K562 (cell line): ENCODE measurements around the gene C2orf72. TPM values are rescaled to one million over a fixed set of nuclear protein-coding genes. Genes with fewer than 3 reads are reported as not detected.

ENCODE experiments used
- ATAC-seq: fragments of 200-7000 bp; cut with Tn5 transposase; 3 replicates; pipeline ENCODE4 v1.9.1; 2020; ENCODE audit warnings: moderate library complexity
- BruUV-seq: library from RNA; stranded (reverse); fragments of 400-500 nt; replicated peaks from 2 replicates; lab custom pipeline; 2021; lab: Mats Ljungman, UMichigan
- CTCF ChIA-PET: fragments of 300-600 bp; formaldehyde crosslinking; extraction: SDS; loops from one replicate; lab custom pipeline; 2021; ENCODE audit warnings: low intra/inter-chr PET ratio; lab: Yijun Ruan, JAX
- POLR2A ChIA-PET: fragments of 300-600, 350-650 bp; sonication (Branson Sonifier 250); formaldehyde crosslinking; extraction: SDS; loops from one replicate; lab custom pipeline; 2021; ENCODE audit warnings: antibody characterized with exemption, inconsistent platforms; lab: Yijun Ruan, JAX
- DNase-seq, 4 experiments: peaks; one replicate each; pipeline versions ENCODE4 v3.0.0 to v3.0.0-alpha.2; 2011 to 2018; ENCODE audit warnings: low spot score in 3 of 4, mixed read lengths in 3 of 4; ENCODE audit errors: extremely low read depth in 1 of 4
- FAIRE-seq: peaks from 2 replicates; lab custom pipeline; 2011; peaks lifted over from hg19 to GRCh38; lab: Jason Lieb, UNC
- H2AFZ ChIP-seq: 2 replicates; pipeline ENCODE4 v1.6.0; 2011; ENCODE audit warnings: low read depth, low read length, control low read depth, inconsistent platforms
- H3K27ac ChIP-seq: fragments of 200-600 bp; 3 replicates; pipeline ENCODE4 v1.8.0; 2011; ENCODE audit warnings: low read depth, mild to moderate bottlenecking, control low read depth, inconsistent platforms, low read length, moderate library complexity, mixed read lengths; ENCODE audit errors: extremely low read depth
- H3K27me3 ChIP-seq, 2 experiments: fragments of 300-600 bp in 1 of 2; 2 replicates in 1 of 2; 3 replicates in 1 of 2; pipeline versions ENCODE4 v1.6.0 to v1.8.0; 2011; ENCODE audit warnings: inconsistent platforms in 2 of 2, low read length in 2 of 2, mild to moderate bottlenecking in 1 of 2, mixed read lengths in 1 of 2, moderate library complexity in 1 of 2; ENCODE audit not compliant: control insufficient read depth in 2 of 2, insufficient read depth in 2 of 2
- H3K36me3 ChIP-seq: fragments of 300-600 bp; 3 replicates; pipeline ENCODE4 v1.8.0; 2011; ENCODE audit warnings: mild to moderate bottlenecking, low read length, inconsistent platforms; ENCODE audit not compliant: control insufficient read depth, insufficient read depth
- H3K4me1 ChIP-seq, 2 experiments: fragments of 200-600 bp in 1 of 2; replicated peaks in 1 of 2; 2 replicates in 1 of 2; 3 replicates in 1 of 2; pipeline versions ENCODE4 v1.5.1 to v1.8.0; 2011; ENCODE audit warnings: inconsistent platforms in 2 of 2, low read length in 2 of 2, mild to moderate bottlenecking in 1 of 2, mixed read lengths in 1 of 2, moderate library complexity in 1 of 2; ENCODE audit not compliant: control insufficient read depth in 2 of 2, insufficient read depth in 2 of 2
- H3K4me2 ChIP-seq: 2 replicates; pipeline ENCODE4 v1.6.1; 2011; ENCODE audit warnings: low read length, control low read depth, inconsistent platforms, mixed read lengths; ENCODE audit not compliant: insufficient read depth
- H3K4me3 ChIP-seq: fragments of 200-600 bp; sonication (generic), shearing (Covaris generic); 2 replicates; pipeline ENCODE4 v1.5.1; 2016; ENCODE audit warnings: control low read depth, inconsistent platforms
- H3K79me2 ChIP-seq: fragments of 200-600 bp; 3 replicates; pipeline ENCODE4 v1.8.0; 2011; ENCODE audit warnings: low read length, inconsistent platforms; ENCODE audit not compliant: control insufficient read depth, insufficient read depth
- H3K9ac ChIP-seq, 2 experiments: 2 replicates each; pipeline versions ENCODE4 v1.6.0 to v1.6.1; 2011; ENCODE audit warnings: low read depth in 2 of 2, low read length in 2 of 2, control low read depth in 1 of 2, inconsistent platforms in 1 of 2, mild to moderate bottlenecking in 1 of 2, mixed read lengths in 1 of 2; ENCODE audit not compliant: insufficient read depth in 1 of 2
- H3K9me1 ChIP-seq: one replicate; pipeline ENCODE4 v1.6.0; 2011; ENCODE audit warnings: inconsistent platforms, mild to moderate bottlenecking, low read length, moderate library complexity; ENCODE audit not compliant: control insufficient read depth, insufficient read depth
- H3K9me3 ChIP-seq: replicated peaks from 2 replicates; pipeline ENCODE4 v1.5.1; 2011; ENCODE audit warnings: low read depth, low read length, inconsistent platforms; ENCODE audit not compliant: control insufficient read depth, insufficient read depth
- H4K20me1 ChIP-seq: replicated peaks from 2 replicates; pipeline ENCODE4 v1.6.1; 2011; ENCODE audit warnings: low read length, inconsistent platforms, mixed read lengths; ENCODE audit not compliant: control insufficient read depth, insufficient read depth
- CEBPB ChIP-seq: fragments of 450-650 bp; IDR thresholded peaks from 2 replicates; pipeline ENCODE4 v1.6.1; 2016; ENCODE audit warnings: missing genetic modification characterization, missing compliant biosample characterization
- NR1H2 ChIP-seq: sonication (generic); formaldehyde crosslinking; IDR thresholded peaks from 2 replicates; pipeline ENCODE4 v1.4.0; 2020; ENCODE audit warnings: mild to moderate bottlenecking, missing genetic modification reagents
- RBBP5 ChIP-seq: fragments of 200-600 bp; sonication (generic); IDR thresholded peaks from 2 replicates; pipeline ENCODE4 v1.6.1; 2012; ENCODE audit warnings: borderline replicate concordance, mild to moderate bottlenecking, low read length, control low read depth, inconsistent platforms; ENCODE audit not compliant: insufficient read depth, poor library complexity, severe bottlenecking
- RREB1 ChIP-seq: fragments of 250-450 bp; sonication (Bioruptor Pico); IDR thresholded peaks from 2 replicates; pipeline ENCODE4 v1.4.0; 2020
- TRIM24 ChIP-seq, 2 experiments: fragments of 450-650 bp; IDR thresholded peaks; 2 replicates each; pipeline ENCODE4 v1.6.1; 2016
- ZNF212 ChIP-seq: fragments of 450-650 bp; formaldehyde crosslinking; IDR thresholded peaks from 2 replicates; pipeline ENCODE4 v1.4.0; 2020; ENCODE audit warnings: mild to moderate bottlenecking
- WGBS: fragments of 100-300 bp; shearing (Covaris generic); methylation state at CpG from one replicate; pipeline ENCODE4 v1.1.6; 2016; ENCODE audit warnings: low coverage, mixed read lengths; ENCODE audit not compliant: insufficient coverage; ENCODE audit errors: missing lambda C conversion rate; 5-methylcytosine and 5-hydroxymethylcytosine counted together
- in situ Hi-C: fragments of 300-500 bp; cut with MboI; formaldehyde crosslinking; loops from 4 replicates; pipeline ENCODE4 v1.15.0; 2018; ENCODE audit warnings: inconsistent platforms, mixed read lengths
- intact Hi-C: fragments of 100-400 bp; cut with micrococcal nuclease; formaldehyde crosslinking; loops from 2 replicates; pipeline ENCODE4 v1.14.2; 2022
- polyA plus RNA-seq, 8 experiments: library from polyadenylated mRNA; depleted of rRNA in 4 of 8; stranded (reverse) in 5 of 8; unstranded in 3 of 8; fragments of >200 nt; fragmentation: Nextera tagmentation in 2 of 8; fragmentation: Illumina TruSeq in 1 of 8; extraction: Ambion mirVana in 2 of 8; extraction: Trizol in 1 of 8; gene quantifications; 2 replicates each; pipeline versions ENCODE4 v1.2.1 to v1.2.3, GENCODE V29; 2011 to 2014; ENCODE audit warnings: inconsistent platforms in 1 of 8, missing spikeins in 1 of 8
- total RNA-seq, 7 experiments: library from RNA; depleted of rRNA in 6 of 7; stranded (reverse); fragments of >200 nt in 6 of 7; fragmentation: Illumina TruSeq in 2 of 7; extraction: Trizol in 2 of 7; gene quantifications; 2 replicates each; pipeline versions ENCODE4 v1.2.1 to v1.2.3, GENCODE V29; 2011 to 2021; ENCODE audit warnings: low replicate concordance in 1 of 7

C2orf72 gene
- total and polyA plus RNA-seq, 9 of the 15 experiments (the other 6 are each of a cell fraction or from before 2014, with no cell fraction given), result 0.08 to 0.18 (median 0.11) TPM; not detected in 6

- ATAC-seq, result no peak
- Histone ChIP-seq H4K20me1 (no peaks in the 10 kb centered on the region), H3K9me3 (no peaks in the 10 kb centered on the region), H3K27me3 (peaks cover 12 to 30% of the 10 kb centered on the region in 2 experiments), H3K4me2 (no peak overlapping the region), H3K4me1 (peaks cover 0 to 11% of the 10 kb centered on the region in 2 experiments; a peak in 2 of 5 replicates), H3K9me1 (no peaks in the 10 kb centered on the region), H3K9ac (no peak overlapping the region), H3K36me3 (no peaks in the 10 kb centered on the region), H2AFZ (no peak overlapping the region), H3K27ac (no peak overlapping the region), H3K79me2 (no peaks in the 10 kb centered on the region), H3K4me3 (no peak overlapping the region)
- ChIA-PET POLR2A (no interaction called here), CTCF (no interaction called here)
- BruUV-seq, result no TSS peak
- no peak for DNase-seq
- WGBS, result 13% methylated on average over 8 of the region's 12 CpGs
- in situ Hi-C loops (no loop called here), intact Hi-C loops (no loop called here)
- TF ChIP-seq CEBPB (tag) (no peak), NR1H2 (CRISPR knock-in tag) (no peak), ZNF212 (CRISPR knock-in tag) (no peak), RBBP5 (no peak), RREB1 (CRISPR knock-in tag) (no peak), TRIM24 (IDR thresholded peaks at IDR 0.05) (no peak)
- FAIRE-seq, result no peak
These were observed 681 bp upstream of the C2orf72 start for GRCh38 chr2:231036578-231037106.
